ENCODE measurements around the gene METRN.

METRN gene

GRCh38 chr16:728131-728889 is 13.4 kb downstream of the METRN start:
- Histone ChIP-seq H3K4me1 (ENCODE audit: low read length) (peaks cover 9% of the 10 kb centered on the region; the same call in 1 of the 2 replicates), H3K36me3 (replicated peaks; ENCODE audit: low read depth, low read length) (no peaks in the 10 kb centered on the region), H3K79me2 (ENCODE audit: low read length) (no peaks in the 10 kb centered on the region), H4K20me1 (ENCODE audit: insufficient read depth, low read length) (no peaks in the 10 kb centered on the region), H3K4me3 (ENCODE audit: low read length) (peak overlapping the region; percentile 90), H3K9ac (ENCODE audit: low read length) (peak overlapping the region; percentile 89; the same call in 1 of the 2 replicates), H3K27ac (ENCODE audit: low read length) (no peak overlapping the region), H3K9me3 (ENCODE audit: insufficient read depth, low read length) (no peaks in the 10 kb centered on the region), H3K4me2 (ENCODE audit: low read length) (peak overlapping the region; percentile 70), H2AFZ (ENCODE audit: low read depth, low read length) (no peak overlapping the region), H3K27me3 (ENCODE audit: low read depth, low read length) (no peaks in the 10 kb centered on the region)
- TF ChIP-seq, protein P1, sequence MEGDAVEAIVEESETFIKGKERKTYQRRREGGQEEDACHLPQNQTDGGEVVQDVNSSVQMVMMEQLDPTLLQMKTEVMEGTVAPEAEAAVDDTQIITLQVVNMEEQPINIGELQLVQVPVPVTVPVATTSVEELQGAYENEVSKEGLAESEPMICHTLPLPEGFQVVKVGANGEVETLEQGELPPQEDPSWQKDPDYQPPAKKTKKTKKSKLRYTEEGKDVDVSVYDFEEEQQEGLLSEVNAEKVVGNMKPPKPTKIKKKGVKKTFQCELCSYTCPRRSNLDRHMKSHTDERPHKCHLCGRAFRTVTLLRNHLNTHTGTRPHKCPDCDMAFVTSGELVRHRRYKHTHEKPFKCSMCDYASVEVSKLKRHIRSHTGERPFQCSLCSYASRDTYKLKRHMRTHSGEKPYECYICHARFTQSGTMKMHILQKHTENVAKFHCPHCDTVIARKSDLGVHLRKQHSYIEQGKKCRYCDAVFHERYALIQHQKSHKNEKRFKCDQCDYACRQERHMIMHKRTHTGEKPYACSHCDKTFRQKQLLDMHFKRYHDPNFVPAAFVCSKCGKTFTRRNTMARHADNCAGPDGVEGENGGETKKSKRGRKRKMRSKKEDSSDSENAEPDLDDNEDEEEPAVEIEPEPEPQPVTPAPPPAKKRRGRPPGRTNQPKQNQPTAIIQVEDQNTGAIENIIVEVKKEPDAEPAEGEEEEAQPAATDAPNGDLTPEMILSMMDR (IDR thresholded peaks at IDR 0.05; ENCODE audit: low read depth, low read length): no peak
- TF ChIP-seq EZH2phosphoT487 (IDR thresholded peaks at IDR 0.05; ENCODE audit: low read depth): no peak

- Histone ChIP-seq H3K9ac (ENCODE audit: low read length) (no peak overlapping the region), H3K36me3 (replicated peaks; ENCODE audit: low read depth, low read length) (no peaks in the 10 kb centered on the region), H3K4me2 (ENCODE audit: low read length) (no peak overlapping the region), H3K9me3 (ENCODE audit: insufficient read depth, low read length) (no peaks in the 10 kb centered on the region), H2AFZ (ENCODE audit: low read depth, low read length) (no peak overlapping the region), H3K4me3 (ENCODE audit: low read length) (no peak overlapping the region), H3K79me2 (ENCODE audit: low read length) (no peaks in the 10 kb centered on the region), H3K27ac (ENCODE audit: low read length) (no peak overlapping the region), H4K20me1 (ENCODE audit: insufficient read depth, low read length) (no peaks in the 10 kb centered on the region), H3K27me3 (ENCODE audit: low read depth, low read length) (no peaks in the 10 kb centered on the region), H3K4me1 (ENCODE audit: low read length) (peaks cover 9% of the 10 kb centered on the region; the same call in 1 of the 2 replicates)
- TF ChIP-seq EZH2phosphoT487 (IDR thresholded peaks at IDR 0.05; ENCODE audit: low read depth): no peak
- TF ChIP-seq, protein P1 (IDR thresholded peaks at IDR 0.05; ENCODE audit: low read depth, low read length): no peak
Measured at GRCh38 chr16:728890-729744, 14.2 kb downstream of the METRN start.

- no peak for TF ChIP-seq EZH2phosphoT487 (IDR thresholded peaks at IDR 0.05; ENCODE audit: low read depth)
- TF ChIP-seq, protein P1 (IDR thresholded peaks at IDR 0.05; ENCODE audit: low read depth, low read length): no peak
- no peak overlapping the region for H3K9ac ChIP-seq (ENCODE audit: low read length)
- H3K27ac ChIP-seq (ENCODE audit: low read length): no peak overlapping the region
- no peaks in the 10 kb centered on the region for H3K79me2 ChIP-seq (ENCODE audit: low read length)
- no peaks in the 10 kb centered on the region for H3K27me3 ChIP-seq (ENCODE audit: low read depth, low read length)
- H3K36me3 ChIP-seq (replicated peaks; ENCODE audit: low read depth, low read length): no peaks in the 10 kb centered on the region
- no peak overlapping the region for H2AFZ ChIP-seq (ENCODE audit: low read depth, low read length)
- no peaks in the 10 kb centered on the region for H3K9me3 ChIP-seq (ENCODE audit: insufficient read depth, low read length)
- peaks cover 9% of the 10 kb centered on the region; the same call in 1 of the 2 replicates for H3K4me1 ChIP-seq (ENCODE audit: low read length)
- no peak overlapping the region for H3K4me2 ChIP-seq (ENCODE audit: low read length)
- no peaks in the 10 kb centered on the region for H4K20me1 ChIP-seq (ENCODE audit: insufficient read depth, low read length)
- no peak overlapping the region for H3K4me3 ChIP-seq (ENCODE audit: low read length)
Measured at GRCh38 chr16:729768-730665, 15.1 kb downstream of the METRN start.
